ENCODE data around the gene CHCHD10.
"Not testable (repeated sequence)": the region's sequence is repeated elsewhere in the genome, so short reads cannot be mapped to it uniquely, and the experiment has no call there.

Gene CHCHD10

DNA sequence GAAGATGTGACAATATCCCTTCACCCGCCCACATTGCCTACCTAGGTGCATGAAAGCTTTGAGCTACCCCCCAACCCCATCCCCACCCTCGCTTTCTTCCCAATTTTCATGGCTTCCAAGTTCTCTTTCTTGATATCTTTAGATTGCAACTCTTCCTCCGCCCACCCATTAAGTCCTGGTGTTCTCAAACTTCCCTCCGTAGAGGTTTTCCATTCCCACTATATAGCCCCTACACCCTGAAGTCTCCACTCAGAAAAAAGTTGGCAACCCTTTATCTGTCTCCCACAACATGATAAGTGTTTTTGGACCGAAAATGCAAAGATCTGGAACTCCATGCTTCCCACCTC is 17.4 kb downstream of the CHCHD10 start:
- no peak for DNase-seq (ENCODE audit: low read depth)

DNA sequence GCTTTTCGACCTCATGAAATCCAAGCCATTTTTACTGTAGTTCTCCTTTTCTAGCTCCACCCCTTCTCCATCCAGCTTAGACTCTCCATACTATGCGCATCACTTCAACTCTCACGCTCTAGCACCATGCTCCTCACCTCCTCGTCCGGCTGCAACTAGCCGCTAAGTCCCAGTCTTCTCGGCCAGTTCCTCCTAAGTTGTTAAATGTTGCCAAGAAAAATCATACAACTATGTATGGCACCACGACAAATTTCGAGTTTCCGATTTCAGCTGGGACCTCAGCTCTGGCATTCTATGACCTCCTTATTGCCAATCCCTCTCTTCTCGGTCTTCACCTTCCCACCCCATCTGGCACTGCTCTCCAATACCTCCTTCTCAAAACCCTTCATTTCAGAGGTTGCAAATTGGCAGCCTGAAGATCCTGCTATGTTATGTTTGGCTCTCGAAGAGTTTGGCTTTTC is 17.9 kb downstream of the CHCHD10 start:
- DNase-seq (ENCODE audit: low read depth) = no peak

GRCh38 chr22:23745791-23746190 is 22.0 kb downstream of the CHCHD10 start:
- DNase-seq (ENCODE audit: low read depth) = no peak

DNA sequence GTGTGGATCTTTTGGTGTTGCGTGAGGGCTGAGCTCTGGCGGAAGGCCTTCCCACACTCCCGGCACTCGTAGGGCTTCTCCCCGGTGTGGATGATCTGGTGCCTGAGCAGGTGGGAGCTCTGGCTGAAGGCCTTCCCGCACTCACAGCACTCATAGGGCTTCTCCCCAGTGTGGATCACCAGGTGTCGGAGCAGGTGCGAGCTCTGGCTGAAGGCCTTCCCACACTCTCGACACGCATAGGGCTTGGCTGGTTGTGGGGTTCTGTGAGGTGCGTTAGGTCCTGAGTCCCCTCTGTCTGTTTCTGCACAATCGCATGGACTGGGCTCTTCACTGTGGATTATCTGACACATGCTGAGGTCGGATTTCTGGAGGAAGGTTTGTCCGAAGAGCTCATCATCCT is 23.3 kb downstream of the CHCHD10 start:
- DNase-seq (ENCODE audit: low read depth) = no peak

GRCh38 chr22:23744001-23744400 is 23.8 kb downstream of the CHCHD10 start:
- DNase-seq (ENCODE audit: low read depth) = no peak

DNA sequence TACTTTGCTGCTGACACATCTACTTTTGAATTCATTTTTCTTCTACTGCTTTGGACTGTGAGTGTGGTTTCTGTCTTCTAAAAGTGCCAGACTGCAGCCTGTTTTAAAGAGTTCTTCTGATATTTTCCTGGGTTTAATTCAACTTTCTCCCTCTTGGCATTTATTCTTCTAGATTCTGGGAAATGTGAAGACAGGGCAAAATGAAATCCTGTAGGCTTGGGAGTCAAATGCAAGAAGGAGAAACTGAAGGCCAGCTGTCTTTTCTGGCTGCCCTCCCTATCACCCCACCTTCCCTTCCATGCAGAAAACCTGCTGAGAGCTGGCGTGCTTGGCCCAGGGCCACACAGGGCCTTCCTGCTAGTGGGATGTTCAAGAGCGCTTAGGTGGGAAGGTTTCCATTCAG is 24.5 kb downstream of the CHCHD10 start:
- no peak for DNase-seq (ENCODE audit: low read depth)

DNA sequence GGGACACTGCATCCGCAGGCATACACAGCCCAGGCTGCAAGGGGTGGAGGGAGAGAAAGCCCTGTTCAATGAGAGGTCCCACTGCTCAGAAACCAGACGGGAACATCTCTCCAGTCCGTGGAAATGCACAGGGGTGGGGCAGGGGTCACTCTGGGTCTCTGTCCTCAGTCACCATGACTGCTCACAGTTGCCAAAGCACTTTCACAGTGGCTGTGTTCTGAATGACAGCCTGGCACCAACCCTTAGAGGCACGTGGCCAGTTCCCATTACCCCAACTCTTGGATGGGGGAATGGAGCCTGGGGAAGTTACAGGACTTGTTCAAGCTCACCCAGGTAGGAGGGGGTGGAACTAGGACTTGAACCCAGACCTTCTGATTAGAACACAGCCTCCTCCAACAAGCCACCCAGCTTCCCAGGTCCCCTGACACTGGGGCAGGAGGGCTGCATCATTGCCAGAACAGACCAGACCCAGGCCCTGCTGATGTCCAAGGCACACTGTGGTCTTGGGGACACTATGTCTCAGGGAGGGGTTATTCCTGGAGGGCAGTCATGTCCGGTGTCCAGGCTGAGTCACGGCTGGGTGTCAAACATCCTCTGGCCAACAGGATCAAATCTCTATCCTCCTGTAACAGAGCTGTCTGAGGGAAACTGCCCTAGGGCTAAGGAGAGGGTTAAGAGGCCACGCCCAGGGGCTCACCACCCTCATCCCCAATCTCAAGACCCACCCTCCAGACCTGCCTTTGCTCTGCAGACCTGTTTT is 25.1 kb downstream of the CHCHD10 start:
- peak; percentile 63 for DNase-seq (ENCODE audit: low read depth)

- no peak for DNase-seq (ENCODE audit: low read depth)
These were observed 30.1 kb downstream of the CHCHD10 start for GRCh38 chr22:23737696-23738095.

GRCh38 chr22:23728108-23728507 is 39.7 kb downstream of the CHCHD10 start:
- not testable (repeated sequence) for DNase-seq (ENCODE audit: low read depth)

DNA sequence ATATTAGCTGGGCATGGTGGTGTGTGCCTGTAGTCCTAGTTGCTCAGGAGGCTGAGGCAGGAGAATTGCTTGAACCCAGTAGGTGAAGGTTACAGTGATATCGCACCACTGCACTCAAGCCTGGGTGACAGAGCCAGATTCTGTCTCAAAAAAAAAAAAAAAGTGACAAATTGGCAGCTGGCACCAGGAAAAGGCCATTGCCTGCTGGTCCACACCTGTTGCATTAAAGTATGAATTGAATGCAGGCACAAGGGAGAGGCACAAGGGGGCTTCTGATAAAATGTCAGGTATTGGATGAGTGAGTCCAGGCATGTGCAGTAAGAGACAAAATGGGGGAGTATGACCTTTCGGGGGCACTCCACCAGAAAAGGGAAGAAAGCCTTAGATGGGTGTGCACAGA is 45.0 kb downstream of the CHCHD10 start:
- no peak for DNase-seq (ENCODE audit: low read depth)

DNA sequence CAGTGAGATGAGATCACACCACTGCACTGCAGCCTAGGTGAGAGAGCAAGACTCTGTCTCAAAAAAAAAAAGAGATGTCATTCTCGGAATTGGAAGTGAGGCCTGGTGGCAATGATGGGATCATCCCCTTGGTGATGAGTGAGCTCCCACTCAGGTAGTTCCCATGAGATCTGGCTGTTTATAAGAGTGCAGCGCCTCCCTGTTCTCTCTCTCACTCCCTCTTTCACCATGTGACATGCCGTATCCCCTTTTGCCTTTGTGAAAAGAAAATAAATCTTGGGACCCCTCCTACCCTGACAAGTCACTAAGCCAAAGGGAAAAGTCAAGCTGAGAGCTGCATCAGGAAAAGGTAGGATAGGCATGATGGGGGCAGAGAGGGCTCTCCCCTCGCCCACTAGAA is 45.6 kb downstream of the CHCHD10 start:
- no peak for DNase-seq (ENCODE audit: low read depth)

DNA sequence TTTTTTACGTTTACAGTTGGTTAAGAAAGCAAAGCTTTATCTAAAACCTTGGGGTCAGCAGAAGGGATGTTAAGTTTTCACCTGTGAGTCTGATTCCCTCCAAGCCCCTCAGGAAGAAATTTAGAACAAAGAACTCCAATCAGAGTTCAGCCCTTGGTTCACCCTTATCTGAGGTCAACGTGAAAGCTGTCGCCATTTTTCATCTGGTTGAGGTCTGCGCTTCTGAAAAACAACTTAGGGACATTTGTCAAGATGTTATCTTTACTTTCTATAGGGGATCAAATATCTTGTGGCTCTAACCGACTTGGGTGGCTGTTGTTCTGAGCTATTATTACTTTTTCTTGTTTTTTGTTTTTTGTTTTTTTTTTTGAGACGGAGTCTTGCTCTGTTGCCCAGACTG is 46.9 kb downstream of the CHCHD10 start:
- no peak for DNase-seq (ENCODE audit: low read depth)

- DNase-seq (ENCODE audit: low read depth) = no peak
These were observed 49.2 kb downstream of the CHCHD10 start for GRCh38 chr22:23718371-23719165.

- DNase-seq (ENCODE audit: low read depth) = peak; percentile 89
These were observed 50.7 kb downstream of the CHCHD10 start for GRCh38 chr22:23716811-23717801.

Data from ELR (cell line).